Measurements from ENCODE around the gene BPIFB2.
"Not testable (repeated sequence)": the region's sequence is repeated elsewhere in the genome, so short reads cannot be mapped to it uniquely, and the experiment has no call there.

Gene BPIFB2

GRCh38 chr20:33007376-33008335, at the start of gene BPIFB2:
TSS of gene BPIFB2 (plus strand) at chr20:33007704. CDS start at chr20:33008575, 871 bp downstream.
- DNase-seq, result no peak

GRCh38 chr20:32958574-32958973, 48.9 kb upstream of the BPIFB2 start:
- DNase-seq, result no peak

GRCh38 chr20:32959351-32960221, 47.9 kb upstream of the BPIFB2 start:
- no peak for DNase-seq

GRCh38 chr20:32960222-32960518, 47.3 kb upstream of the BPIFB2 start:
- DNase-seq, result no peak

- DNase-seq, result no peak
These were observed 46.4 kb upstream of the BPIFB2 start for GRCh38 chr20:32960849-32961731.

GRCh38 chr20:32962053-32962452, 45.5 kb upstream of the BPIFB2 start:
- DNase-seq, result no peak

- not testable (repeated sequence) for DNase-seq
These were observed 44.9 kb upstream of the BPIFB2 start for GRCh38 chr20:32962646-32963045.

GRCh38 chr20:32963176-32963575, 44.3 kb upstream of the BPIFB2 start:
- DNase-seq, result no peak

- DNase-seq, result no peak
These were observed 42.9 kb upstream of the BPIFB2 start for GRCh38 chr20:32964575-32964974.

- no peak for DNase-seq
These were observed 42.4 kb upstream of the BPIFB2 start for GRCh38 chr20:32965115-32965514.

- no peak for DNase-seq
These were observed 41.7 kb upstream of the BPIFB2 start for GRCh38 chr20:32965581-32966373.

- DNase-seq, result no peak
These were observed 41.1 kb upstream of the BPIFB2 start for GRCh38 chr20:32966382-32966781.

GRCh38 chr20:32966881-32967781, 40.4 kb upstream of the BPIFB2 start:
- DNase-seq, result no peak

- DNase-seq, result no peak
These were observed 39.5 kb upstream of the BPIFB2 start for GRCh38 chr20:32967961-32968457.

GRCh38 chr20:32968478-32969241, 38.8 kb upstream of the BPIFB2 start:
- DNase-seq, result no peak

GRCh38 chr20:32969356-32970114, 38.0 kb upstream of the BPIFB2 start:
- DNase-seq, result no peak

- no peak for DNase-seq
These were observed 37.2 kb upstream of the BPIFB2 start for GRCh38 chr20:32970115-32970972.

- DNase-seq, result no peak
These were observed 36.6 kb upstream of the BPIFB2 start for GRCh38 chr20:32970973-32971300.
